SU-DHL-6 (cell line): Measurements from ENCODE around the gene ADAMTS10.

Source experiments
- EZH2phosphoT487 ChIP-seq: fragments of 200-600 bp; sonication (generic), shearing (Covaris generic); conservative IDR thresholded peaks from 2 replicates; pipeline ENCODE4 v1.6.1; 2018; ENCODE audit warnings: mild to moderate bottlenecking, antibody characterized with exemption, low read length, moderate library complexity, mixed read lengths
- TF ChIP-seq, protein P1 (sequence below): fragments of 200-600 bp; sonication (generic); IDR thresholded peaks from one replicate; pipeline ENCODE4 v1.5.1; 2017; ENCODE audit warnings: antibody characterized with exemption, mild to moderate bottlenecking, low read length, moderate library complexity; ENCODE audit not compliant: insufficient read depth, poor library complexity, severe bottlenecking

DNA sequence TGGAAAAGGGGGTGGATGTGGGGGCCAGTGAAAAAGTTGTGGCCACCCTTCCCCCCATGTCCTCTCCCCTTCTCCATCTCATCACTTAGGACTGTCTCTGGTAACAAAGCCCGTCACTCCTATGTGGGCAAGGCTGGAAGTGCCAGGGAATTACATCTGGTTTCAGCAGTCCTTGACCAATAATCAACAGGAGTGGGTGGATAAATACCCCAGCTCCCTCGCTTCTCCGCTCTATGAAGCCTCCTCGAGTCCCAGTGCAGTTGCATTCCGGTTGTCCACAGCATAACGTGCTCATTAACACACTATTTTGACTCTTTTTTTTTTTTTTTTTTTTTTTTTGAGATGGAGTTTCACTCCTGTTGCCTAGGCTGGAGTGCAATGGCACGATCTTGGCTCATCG lies 64.8 kb downstream of the ADAMTS10 start:
- TF ChIP-seq, protein P1, sequence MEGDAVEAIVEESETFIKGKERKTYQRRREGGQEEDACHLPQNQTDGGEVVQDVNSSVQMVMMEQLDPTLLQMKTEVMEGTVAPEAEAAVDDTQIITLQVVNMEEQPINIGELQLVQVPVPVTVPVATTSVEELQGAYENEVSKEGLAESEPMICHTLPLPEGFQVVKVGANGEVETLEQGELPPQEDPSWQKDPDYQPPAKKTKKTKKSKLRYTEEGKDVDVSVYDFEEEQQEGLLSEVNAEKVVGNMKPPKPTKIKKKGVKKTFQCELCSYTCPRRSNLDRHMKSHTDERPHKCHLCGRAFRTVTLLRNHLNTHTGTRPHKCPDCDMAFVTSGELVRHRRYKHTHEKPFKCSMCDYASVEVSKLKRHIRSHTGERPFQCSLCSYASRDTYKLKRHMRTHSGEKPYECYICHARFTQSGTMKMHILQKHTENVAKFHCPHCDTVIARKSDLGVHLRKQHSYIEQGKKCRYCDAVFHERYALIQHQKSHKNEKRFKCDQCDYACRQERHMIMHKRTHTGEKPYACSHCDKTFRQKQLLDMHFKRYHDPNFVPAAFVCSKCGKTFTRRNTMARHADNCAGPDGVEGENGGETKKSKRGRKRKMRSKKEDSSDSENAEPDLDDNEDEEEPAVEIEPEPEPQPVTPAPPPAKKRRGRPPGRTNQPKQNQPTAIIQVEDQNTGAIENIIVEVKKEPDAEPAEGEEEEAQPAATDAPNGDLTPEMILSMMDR, result no peak
- TF ChIP-seq EZH2phosphoT487, result no peak
